Endothelial cell of hepatic sinusoid (primary cell): ENCODE data around the gene PPM1F.

ENCODE experiments used
- in situ Hi-C: cut with HindIII; loops from 2 replicates; pipeline ENCODE4 v1.10.0; 2017; ENCODE audit warnings: low sequenced_read_pairs

PPM1F gene

DNA sequence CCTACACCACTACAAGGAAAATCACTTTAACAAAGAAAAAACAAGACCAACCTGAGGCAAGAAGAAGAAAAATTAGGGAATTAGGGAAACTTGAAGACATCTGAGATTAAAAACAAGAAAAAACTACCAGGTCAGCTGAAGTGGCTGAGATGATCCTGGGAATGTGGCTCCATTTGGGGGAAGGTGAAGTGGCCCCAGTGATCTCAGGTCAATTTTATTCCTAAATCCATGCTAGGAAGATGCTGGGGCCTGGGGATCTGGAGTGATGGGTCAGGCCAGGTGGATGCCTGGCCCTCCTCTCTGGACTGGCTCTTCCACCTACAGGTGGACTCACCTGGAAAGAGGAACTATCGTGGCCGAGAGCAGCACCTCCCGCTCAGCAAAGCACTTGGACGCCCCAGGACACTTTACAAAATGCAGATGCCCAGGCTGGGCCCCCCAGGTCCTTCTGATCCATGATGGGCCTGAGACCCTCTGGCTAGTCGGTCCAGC is 23.3 kb upstream of the PPM1F start:
- in situ Hi-C loops: no loop called here

DNA sequence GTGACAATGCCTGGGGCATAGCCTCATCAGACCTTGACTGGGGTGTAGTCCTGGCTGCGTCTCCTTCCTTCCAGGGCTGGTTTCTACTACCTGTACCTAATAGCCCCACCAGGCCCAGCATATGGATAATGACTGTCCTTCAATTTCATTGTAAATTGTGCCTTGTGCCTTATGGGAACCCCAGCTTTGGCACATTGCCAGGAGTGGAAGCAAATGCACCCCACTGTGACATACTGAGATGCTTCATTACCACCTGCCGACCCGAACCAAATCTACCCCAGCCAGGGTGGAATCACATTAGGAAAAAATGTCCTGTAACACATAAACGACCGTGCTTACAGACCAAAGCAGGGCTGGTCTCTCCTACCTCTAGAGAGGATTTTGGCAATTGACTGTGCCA is 22.6 kb upstream of the PPM1F start:
- in situ Hi-C loops: no loop called here

DNA sequence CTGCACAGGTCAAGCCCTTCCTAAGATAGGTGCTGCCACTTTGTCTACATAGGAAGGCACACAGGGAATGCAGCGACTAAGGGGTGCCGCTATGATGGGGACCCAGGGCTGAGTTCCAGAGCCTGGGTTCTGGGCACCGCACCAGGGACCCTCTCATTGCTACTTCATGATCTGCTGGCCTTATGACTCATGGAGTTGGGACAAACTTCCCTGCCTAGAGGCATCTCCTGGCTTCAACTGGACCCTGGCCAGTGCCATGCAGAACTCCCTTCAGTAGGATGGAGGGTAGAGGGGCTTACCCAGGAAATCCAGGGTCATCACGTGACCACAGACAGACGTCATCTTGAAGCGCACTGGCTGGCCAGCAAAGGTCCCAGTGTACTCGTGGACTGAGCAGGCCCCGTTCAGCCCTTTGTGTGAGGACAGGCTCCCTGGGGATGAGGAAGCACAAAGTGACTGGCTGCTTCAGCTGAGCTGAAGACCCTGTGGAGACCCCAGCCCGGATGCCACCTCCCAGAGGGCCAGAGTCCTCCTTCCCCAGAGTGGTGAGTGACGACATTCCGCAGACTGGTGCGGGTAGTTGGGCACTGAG is 21.5 kb upstream of the PPM1F start:
- in situ Hi-C loops: no loop called here

DNA sequence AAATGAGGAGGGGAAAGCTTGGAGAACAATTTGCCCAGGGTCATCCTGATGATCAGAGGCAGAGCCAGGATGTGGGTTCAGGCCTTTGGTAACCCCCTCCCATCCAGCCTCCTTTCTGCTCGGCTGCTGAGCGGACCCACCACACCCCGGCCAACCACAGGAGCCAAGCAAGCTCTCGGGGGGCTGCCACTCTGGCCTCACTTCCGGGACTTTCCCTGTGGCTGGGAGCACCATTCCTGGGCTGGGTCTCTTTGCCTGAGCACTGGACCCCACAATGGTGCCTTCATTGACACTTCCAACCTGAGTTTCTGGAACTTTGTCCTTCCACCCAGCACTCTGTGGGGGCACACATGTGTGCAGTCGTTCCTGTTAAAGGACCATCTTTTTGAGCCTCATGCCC is 20.2 kb upstream of the PPM1F start:
- in situ Hi-C loops: no loop called here

DNA sequence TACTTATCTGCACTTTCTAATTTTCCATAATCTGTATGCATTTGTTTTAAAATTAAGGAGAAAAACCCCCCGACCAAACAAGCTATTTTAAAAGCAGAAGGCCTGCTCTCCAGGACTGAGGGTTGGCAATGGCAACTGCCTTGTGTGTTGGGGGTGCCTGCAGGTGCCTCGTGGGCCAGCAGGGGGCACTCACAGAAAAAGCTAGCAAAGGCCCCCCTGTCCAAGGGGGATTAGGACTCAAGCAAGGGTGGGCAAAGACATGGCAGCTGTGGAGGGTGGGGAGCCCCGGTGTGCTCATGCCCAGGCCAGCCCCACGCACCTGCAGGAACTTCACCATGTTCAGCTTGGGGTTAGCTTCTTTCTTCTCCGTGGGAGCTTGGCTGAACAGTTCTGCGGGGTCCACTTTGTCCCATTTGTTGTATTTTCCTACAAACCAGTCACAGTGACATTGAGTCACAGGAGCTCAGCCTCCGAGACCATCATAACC is 19.7 kb upstream of the PPM1F start:
- in situ Hi-C loops: no loop called here

DNA sequence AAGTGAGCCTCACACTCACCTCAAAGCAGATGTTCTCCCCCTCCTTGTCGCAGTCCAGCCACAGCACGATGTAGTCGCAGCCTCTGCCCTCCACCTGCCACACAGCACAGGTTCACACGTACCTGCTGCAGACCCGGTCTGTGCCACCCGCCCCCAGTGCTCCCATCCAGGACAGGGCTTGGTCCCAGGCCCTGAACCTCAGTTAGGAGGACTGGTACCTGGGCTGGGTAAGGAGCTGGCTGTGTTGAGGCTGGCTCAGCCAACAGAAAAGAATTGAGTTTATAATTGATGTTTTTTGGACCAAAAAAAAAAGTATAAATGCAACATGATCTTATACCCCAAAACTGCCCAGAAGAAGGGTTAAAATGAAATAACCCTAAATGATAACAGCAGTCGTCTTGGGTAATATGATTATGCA is 19.2 kb upstream of the PPM1F start:
- in situ Hi-C loops: no loop called here

DNA sequence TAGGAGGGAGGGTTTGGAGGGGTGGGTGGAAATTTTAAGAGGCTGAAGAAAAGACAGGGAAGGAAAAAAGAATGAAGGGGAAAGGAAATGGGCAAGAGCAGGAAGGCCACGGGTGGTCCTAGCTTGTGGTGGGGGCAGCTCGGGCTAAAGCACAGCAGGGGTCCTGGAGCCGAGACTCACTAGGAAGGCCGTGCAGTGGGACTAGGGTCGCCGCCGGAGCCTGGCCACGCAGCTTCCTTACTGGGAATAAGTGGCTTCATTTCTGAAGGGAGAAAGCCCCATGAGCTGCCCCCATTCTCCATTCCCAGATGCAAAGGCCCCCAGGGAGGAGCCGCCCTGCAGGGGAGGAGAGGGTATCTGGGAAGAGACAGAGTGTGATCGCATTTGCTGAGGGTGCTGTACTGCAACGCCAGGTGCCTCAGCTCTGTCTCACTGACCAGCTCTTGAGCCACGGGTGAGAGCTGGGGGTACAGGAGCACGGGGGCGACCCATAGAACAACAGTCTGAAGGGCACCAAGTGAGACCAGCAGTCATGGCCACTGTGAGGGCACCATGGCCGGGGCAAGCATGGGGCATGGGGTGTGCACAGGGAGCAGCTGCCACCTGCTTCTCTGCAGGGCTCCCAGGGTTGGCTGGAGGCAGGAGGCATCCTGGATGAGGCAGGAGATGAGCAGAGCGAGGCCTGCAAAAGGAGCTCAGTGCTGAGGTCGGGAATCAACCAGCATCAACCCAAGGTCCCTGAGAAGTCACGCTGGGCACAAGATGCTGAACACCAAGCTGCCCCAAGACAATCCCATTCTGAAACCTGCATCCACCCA is 18.4 kb upstream of the PPM1F start:
- in situ Hi-C loops: no loop called here

DNA sequence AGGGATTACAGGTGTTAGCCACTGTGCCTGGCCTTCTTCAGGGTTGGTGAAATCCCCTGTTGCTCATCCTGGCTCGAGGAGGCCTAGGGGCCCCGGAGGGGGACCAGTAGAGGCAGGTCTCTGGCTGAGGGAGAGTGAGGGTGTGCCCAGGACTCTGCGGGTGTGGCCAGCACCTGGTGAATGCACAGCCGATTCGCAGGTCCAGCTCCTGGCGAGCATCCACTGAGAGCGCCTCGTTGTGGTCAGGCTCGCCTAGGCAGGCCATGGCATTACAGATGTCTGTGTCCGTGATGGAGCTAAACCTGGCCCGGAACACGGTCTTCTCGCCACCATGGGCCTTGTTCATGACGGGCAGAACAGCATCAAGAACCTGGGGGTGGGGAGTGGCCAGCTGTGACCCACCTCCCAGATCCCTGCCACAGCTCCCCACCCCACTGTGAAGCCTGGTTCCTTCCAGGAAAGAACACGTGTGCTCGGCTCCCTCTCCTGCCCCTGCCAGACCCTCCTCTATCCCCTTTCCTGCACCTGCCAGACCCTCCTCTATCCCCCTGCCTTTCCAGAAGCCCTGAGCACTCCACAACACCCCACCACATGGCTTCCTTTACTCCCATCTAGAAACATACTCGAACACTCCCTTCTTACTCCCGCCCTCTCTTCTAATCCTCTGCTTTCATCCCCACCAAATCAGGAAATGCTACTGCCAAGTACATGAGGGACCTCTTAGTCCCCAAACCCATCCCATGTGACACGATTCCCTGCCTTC is 17.6 kb upstream of the PPM1F start:
- in situ Hi-C loops: no loop called here

DNA sequence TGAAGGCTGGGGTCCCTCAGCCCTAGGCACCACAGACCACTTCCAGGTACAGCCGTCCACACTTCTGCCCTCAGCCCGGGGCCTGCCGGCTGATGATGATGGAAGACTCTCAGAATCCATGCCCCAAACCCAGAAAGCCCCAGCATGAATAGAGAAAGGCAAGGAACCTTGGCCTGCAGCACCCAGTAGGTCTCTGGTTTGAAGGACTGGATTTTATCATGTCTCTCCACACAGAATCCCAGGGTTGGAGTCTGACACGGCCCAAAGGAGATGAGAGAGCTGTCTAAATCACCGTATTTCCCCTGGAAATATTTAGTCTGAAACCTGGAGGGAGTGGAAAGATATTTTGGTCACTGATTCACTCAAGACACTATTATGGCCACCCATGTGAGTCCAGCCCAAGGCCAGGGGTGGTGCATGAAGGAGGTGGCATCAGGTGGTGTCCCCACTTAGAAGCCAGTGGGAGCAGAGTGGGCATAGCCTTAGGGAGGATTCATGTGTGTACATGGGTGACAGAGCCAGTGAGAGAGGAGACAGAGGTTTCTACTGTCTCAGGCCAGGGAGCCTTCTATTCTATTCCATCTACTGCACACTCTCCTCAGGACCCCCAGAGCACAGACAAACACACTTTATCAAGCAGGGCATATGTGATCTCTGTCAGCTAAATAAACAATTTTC is 15.9 kb upstream of the PPM1F start:
- in situ Hi-C loops: no loop called here

DNA sequence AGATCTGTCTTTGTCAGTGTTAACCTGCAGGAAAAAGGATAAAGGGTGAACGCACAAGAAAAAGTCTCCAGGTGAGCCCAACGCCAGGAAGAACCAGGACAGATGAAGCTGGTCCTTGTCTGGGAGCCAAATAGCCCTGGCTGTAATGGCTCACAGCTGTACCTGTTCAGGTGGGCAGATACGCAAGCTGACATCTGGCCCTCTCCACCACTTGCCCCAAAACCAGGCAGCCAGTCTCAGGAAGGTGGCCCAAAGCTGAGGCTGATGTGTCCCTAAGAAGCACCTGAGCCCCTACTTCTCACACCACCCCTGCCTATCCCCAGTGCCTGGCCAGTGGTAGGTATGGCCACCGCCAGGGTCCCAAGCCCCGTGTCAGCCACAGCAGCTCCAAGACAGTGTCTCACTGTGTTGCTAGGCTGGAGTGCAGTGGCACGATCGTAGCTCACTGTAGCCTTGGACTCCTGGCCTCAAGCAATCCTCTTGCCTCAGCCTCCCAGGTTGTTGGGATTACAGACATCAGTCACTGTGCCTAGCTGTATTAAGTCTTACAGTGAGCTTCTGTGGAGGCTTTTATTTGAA is 15.1 kb upstream of the PPM1F start:
- in situ Hi-C loops: no loop called here

DNA sequence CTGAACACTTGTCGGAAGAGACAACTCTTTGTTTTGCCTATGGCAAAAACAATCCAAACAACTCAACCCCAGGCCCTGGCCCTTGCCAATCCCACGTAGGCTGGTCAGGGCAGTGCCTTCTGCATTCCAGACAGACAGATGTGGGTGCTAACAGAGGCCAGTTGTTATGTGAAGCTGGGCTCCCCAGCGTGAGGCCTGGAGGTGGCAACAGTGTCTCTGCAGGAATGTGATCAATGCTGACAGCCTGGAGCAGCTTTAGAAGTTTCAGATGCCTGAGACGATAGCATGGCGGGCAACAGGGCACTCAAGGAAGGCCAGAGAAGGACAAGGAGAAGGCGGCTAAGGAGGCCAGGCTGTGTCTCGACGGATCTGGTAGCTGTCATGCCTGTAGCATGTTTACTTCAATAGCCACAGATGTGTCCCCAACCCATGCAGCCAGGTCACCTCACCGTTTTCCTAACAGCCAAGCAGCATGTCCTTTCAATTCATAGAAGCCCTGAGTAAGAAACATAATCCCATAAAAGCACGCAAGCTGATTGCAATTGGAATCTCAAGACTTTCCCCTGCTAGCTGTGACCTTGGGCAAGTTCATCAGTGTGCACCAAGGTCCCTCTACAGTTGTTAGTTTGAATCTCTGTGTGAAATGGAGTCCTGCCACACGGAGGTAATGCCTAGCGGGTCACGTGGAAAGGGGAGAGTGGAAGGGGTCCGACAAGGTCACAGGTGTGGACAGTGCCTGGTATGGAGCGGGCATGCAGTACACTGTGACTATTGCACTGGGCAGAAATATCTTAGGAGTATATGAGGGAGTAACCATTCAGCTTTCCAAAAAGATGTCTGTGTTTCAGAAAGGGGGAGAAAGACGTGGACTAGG is 14.2 kb upstream of the PPM1F start:
- in situ Hi-C loops: no loop called here

DNA sequence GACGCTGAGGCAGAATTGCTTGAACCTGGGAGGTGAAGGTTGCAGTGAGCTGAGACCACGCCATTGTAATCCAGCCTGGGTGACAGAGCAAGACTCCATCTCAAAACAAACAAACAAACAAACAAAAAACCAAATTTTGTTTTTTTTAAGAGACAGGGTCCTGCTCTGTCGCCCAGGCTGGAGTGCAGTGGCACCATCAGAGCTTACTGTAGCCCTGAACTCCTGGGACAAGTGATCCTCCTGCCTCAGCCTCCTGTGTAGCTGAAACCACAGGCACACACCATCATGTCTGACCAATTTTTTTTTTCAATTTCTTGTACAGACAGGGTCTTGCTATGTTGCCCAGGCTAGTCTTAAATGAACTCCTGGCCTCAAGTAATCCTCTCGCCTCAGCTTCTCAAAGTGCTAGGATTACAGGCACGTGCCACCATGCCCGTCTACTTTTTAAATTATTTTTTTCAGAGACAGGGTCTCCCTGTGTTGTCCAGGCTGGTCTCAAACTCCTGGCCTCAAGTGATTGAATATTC is 13.2 kb upstream of the PPM1F start:
- in situ Hi-C loops: no loop called here

DNA sequence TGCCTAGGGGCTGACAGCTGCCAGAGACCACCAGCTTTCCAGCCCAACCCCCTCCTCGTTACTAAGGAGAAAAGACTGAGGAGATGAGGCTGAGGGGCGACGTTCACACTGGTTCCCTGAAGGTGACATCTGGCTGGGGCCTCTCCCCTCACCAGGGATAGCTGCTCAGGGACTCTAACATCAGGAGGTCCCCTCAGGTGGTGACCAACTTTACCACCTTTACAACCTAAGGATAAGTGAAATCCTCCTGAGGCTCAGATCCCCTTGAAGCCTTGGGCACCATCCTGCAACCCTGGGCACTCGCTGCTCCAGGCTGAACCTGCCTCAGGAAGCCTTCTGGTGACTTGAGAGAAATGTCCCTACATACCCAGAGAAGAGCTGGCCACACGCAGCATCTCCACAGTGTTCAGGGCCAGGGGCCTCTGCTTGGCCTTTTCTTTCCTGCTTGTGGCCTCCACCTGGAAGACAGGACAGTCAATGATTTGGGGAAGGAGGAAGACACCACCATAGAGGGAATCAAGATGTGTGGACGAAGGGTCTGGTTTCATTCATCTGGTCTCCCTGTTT is 12.4 kb upstream of the PPM1F start:
- in situ Hi-C loops: no loop called here

DNA sequence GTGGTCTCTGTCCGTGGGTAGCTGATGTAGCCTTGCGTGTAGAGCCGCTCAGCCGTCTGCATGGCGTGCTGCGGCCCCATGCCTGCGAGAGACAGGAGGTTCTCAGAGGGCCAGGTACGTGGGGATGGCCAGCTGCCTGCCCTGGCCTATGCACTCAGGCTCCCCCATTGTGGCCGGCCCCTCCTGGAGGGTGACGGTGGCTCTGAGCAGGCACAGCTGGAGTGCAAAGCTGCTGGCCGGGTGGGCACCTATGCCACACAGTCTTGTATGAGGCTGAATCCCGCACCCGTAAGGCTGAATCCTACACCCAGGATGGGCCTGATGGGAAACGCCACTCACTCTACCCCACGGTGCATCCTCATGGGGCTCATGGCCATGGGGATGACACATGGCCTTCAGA is 11.6 kb upstream of the PPM1F start:
- in situ Hi-C loops: no loop called here

DNA sequence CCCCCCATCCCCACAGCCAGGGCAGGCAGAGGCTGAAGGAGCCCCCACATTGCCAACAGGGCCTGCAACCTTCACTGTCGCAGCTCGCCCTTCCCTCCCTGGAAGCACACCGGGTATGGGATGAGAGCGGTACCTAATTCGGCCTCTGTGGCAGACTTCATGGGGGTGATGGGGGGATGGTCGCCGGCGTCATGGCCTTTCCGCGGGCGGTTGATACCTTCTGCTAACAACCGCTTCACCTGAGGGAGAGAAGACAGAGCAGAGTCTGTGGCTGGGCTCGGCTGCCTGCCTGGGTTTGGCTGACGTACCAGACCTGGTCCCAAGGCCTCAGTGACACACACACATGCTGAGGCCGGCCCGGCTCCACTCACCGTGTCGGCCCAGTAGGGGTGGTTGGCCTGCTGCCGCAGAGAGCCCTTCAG is 11.2 kb upstream of the PPM1F start:
- in situ Hi-C loops: no loop called here

DNA sequence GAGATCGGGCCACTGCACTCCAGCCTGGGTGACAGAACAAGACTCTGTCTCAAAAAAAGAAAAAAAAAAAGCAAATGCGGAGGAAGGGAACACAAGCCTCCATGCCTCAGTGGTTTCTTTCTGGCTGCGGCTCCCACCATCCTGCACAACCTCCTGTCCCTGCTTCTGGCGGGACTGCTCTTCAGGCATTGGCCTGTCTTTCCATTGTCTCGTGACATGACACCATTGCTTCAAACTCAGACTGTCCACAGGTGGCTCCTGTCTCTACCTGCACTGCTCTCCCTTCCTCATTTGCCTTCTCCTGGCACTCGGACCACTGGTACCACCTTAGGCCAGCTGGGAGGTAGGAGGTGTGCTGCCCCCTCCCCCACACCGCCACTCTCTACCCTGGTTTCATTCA is 10.6 kb upstream of the PPM1F start:
- in situ Hi-C loops: no loop called here

DNA sequence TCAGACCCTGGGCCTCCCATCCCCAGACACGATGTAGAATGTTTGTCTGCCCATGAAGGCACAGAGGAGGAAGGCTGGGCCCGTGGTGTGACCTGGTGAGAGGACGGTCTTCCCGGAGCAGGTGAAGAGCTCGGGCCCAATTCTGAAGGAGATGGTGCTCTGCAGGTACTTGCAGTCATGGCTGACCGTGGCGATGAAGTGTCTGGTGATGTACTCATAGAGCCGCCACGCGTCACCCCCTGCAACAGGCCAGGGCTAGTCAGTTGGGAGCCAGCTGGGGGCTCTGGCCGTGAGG is 10.0 kb upstream of the PPM1F start:
- in situ Hi-C loops: no loop called here

DNA sequence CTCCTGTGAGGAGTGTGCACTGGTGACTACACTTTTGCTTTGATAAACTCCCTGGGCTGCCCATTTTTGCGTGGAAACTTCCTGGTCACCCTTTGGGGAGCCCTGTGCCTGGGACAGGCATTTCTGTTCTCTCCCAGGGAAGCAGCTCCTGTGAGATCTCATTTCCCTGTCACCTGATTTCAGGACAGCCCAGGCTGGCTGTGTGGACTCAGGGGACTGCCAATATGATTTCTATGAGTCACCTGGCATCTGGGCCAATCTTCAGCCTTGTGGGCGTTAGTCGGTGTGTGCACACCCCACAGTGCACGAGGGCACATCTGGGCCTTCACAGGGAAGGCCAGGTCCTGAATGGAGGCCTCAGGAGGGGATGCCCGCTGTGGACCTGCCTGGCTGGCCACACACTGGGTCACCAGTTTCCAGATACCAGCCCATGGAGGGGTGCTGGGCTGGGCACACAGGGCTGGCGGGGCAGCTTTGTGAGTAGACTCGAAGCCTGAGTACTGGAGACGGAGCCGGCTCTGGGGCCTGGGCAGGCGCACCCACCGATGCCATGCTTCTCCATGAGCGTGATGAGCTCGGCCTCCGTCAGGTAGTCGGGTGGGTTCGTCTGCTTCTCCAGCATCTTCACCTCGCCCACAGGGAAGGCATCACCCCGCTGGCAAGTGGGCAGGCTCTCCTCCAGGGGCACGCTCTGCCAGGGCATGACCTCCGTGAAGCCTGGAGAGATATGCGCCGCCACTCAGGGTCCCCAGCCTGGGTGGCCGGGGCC is 9.4 kb upstream of the PPM1F start:
- in situ Hi-C loops: no loop called here
